Activated CD8-positive, alpha-beta memory T cell treated with anti-CD3 and anti-CD28 coated beads for 4 hours (primary cell): ENCODE data around the gene BTBD16.

ENCODE experiments used
- DNase-seq, 2 donors: peaks; one replicate each; pipeline ENCODE4 v3.0.0-alpha.2; 2020; ENCODE audit warnings: low read depth in 2 of 2

BTBD16 gene

DNA sequence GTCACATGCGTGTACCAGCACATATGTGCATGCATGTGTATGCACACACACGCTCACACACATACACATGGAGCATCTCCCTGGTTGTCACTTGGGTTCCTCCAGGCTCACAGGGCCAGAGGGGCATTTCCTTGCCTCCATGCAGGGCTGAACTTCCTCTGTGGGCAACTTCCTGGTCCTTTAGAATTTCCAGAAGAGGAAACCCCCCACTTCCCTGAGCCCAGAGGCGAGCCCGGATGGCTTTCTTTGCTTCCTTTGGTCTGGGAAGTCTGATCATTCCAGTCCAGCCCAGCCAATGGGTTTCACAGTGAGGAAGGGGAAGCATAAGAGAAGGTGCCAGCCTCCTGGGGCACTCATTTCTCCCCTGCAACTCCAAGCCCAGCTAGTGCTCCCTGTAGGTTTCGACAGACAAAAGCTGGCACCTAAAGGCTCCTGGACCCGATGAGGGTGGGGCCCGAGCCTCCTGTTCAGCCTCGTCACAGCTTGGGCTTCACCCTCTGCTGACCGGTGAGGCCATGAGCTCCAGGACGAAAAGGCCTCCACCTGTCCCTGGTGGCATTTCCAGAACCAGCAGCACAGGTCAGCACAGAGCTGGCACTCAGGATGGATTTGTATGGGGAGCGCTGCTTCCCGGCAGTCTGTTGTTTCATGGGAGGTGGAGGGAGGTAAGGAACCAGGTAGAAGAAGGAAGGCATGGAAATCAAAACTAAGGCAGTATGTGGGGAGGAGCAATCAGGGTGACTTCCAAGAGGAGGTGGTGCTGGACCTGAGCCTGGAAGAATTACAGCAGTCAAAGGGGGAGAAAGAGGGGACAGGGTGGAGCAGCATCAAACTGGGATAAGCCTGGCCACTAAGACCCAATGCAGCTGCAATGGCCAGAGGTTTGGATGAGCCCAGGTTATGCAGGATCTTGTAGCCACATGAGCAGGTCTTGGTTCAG, 23.7 kb downstream of the BTBD16 start:
- DNase-seq, result no peak

DNA sequence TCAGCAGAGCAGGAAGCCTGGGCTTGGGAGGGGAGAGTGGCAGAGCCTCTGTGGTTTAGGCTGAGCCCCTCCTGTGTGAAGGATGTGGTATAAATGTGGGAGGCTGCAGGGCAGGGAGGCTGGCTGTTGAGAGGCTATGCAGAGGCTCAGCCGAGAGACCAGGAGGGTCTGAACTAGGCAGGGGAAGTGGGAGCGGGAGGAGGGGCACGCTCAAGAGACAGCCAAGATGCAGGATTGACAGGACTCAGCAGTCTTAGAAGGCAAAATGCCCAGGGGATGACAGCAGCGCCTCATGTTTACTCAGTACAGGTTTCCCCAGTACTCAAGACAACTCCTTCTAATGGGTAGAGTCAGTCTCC, 24.3 kb downstream of the BTBD16 start:
- DNase-seq, result no peak

- no peak for DNase-seq
Measured at GRCh38 chr10:122296363-122297120, 25.4 kb downstream of the BTBD16 start.

DNA sequence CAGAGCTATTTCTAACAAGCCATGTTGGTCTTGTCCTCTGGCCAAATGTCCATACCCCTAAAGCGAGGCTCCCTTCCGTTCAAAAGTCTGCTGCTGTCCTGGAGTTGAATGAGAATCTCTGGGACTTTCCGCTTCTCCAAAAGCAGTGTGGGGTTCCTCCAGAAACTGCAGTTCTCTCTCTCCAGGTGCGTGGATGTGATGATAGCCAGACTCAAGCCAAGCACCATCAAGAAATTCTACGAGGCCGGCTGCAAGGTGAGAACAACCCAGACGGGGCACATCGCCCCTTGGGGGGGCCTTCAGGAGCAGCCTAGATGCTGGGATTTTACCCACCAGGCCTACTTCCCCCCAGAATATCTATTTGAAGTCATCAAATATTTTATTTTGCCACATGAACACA, 26.5 kb downstream of the BTBD16 start:
- no peak for DNase-seq

GRCh38 chr10:122298206-122298597, 27.1 kb downstream of the BTBD16 start:
- DNase-seq, result no peak

GRCh38 chr10:122298598-122299301, 27.7 kb downstream of the BTBD16 start:
- DNase-seq, result peak; percentile 26 to 40

GRCh38 chr10:122299423-122300075, 28.5 kb downstream of the BTBD16 start:
- no peak for DNase-seq

- DNase-seq, result no peak
Measured at GRCh38 chr10:122301055-122301810, 30.1 kb downstream of the BTBD16 start.

GRCh38 chr10:122301811-122302115, 30.7 kb downstream of the BTBD16 start:
- no peak for DNase-seq

DNA sequence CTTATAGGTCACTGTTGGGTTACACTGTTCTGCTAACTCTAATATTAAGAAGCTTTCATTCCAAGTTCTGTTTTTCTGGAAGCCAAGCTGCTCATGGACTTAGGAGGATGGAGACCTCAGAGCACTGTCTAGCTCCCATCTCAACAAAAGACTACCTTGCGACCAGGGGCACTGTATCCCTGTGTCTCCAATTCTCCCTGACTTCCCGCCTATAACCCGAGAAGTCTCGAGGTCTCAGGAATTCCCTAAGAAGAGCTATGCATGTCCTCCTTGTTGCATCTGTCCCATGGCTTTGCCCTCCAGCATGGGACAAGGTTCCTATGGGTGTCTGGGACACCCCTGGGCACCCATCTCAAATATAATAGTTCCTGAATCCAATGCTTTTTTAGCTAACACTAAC, 31.2 kb downstream of the BTBD16 start:
- DNase-seq, result no peak

- no peak for DNase-seq
Measured at GRCh38 chr10:122303271-122304053, 32.4 kb downstream of the BTBD16 start.

DNA sequence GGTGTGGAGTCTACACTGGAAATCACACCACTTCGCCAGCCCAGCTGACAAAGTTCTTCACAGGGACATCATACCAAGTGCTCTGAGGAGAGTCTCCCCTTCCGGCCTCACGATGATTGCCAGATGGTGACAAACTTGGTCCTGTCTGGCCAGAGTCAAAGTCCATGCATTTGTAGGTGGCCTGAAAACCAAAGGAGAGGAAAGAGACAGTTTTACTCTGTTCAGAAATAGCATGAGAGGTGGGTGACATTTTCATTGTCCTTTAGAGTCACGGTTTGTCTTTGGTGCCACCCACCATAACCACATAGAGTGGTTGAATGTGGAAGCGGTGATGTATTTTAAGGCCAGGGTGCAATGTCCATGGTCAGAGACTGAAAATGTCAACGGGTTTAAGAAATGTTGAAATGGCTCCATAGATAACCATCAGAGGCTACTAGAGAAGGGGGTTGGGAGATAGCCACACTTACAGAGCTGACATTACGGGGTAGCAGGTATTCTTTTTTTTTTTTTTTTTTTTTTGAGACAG, 33.0 kb downstream of the BTBD16 start:
- no peak for DNase-seq

DNA sequence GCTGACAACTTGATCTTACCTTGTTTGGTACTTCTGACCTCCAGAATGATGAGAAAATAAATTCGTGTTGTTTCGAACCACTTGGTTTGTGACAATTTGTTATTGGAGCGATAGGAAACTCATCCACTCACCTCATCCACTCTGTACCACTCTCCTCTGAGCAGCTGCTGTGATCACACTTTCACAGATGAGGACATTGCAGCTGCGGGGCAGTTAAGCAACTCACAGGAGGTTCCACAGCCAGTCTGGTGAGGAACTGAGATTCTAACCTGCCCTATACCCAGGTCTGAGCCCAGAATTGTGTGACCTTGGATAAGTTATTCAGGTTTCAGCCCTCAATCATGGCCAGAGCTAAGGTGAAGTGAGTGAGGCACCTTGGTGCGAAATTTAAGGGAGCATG, 35.2 kb downstream of the BTBD16 start:
- DNase-seq, result no peak

- no peak for DNase-seq
Measured at GRCh38 chr10:122306744-122307143, 35.6 kb downstream of the BTBD16 start.

DNA sequence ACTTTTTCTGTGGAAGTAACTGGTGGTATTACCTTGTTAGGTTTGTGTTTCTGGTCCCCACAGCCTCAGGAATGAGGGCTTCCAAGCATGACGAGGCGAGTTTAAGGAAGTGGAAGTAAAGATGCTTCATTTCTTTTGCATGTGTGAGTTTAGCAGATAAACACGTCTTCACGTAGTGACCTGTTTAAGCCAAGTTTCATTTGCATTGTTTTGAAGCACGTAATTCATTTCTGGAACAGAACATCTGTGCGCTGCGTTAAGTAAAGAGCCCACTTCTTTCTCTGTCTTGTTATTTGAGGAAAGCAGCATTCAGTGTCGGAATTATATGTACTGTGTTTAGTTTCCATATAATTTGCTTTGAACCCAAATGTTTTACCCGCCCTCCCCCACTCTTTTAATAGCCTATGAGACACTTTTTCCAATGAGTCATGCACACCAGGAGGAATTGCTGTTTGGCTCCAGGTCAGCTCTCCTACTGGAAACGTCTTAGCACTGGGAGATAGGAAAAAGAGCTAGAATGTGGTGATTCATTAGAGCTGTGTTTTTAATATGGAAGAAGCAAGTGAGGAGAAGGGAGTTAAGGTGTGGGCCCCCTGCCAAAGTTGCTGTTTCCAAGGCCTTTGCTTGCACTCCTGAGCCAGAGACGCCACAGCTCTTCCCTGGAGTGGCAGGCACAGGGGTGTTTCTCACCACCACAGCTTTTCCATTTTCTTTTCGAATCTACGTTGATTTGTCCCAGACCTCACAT, 36.7 kb downstream of the BTBD16 start:
- no peak for DNase-seq

- DNase-seq, result no peak
Measured at GRCh38 chr10:122308417-122309141, 37.5 kb downstream of the BTBD16 start.

GRCh38 chr10:122310311-122311050, 39.4 kb downstream of the BTBD16 start:
- no peak for DNase-seq

DNA sequence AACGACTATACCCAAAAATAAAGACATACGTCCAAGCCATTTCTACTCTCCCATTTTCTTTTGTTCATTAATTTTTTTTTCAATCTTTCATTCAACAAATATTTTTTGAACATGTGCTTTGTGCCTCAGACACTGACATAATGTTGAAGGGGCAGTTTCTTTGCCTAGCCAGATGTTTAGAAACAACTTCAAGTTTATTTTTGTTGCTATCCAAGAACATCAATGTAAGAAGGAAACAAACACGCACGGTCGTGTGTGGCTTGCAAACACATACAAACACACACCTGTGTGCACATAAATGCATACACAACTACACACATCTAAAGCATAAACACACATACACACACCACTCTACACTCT, 39.9 kb downstream of the BTBD16 start:
- no peak for DNase-seq
